22Rv1 (cell line): ENCODE data around the gene C2orf72.

Source experiments
- CTCF ChIP-seq: fragments of 450-650 bp; IDR thresholded peaks from 2 replicates; pipeline ENCODE4 v1.5.1; 2017; ENCODE audit warnings: mild to moderate bottlenecking
- ZFX ChIP-seq: fragments of 450-650 bp; IDR thresholded peaks from 2 replicates; pipeline ENCODE4 v1.6.1; 2017; ENCODE audit warnings: antibody characterized with exemption, borderline replicate concordance

GRCh38 chr2:231032575-231033140 is 4.7 kb upstream of the C2orf72 start:
- TF ChIP-seq CTCF: no peak
- no peak for TF ChIP-seq ZFX
